ENCODE data around the gene FBXL7.

DNA sequence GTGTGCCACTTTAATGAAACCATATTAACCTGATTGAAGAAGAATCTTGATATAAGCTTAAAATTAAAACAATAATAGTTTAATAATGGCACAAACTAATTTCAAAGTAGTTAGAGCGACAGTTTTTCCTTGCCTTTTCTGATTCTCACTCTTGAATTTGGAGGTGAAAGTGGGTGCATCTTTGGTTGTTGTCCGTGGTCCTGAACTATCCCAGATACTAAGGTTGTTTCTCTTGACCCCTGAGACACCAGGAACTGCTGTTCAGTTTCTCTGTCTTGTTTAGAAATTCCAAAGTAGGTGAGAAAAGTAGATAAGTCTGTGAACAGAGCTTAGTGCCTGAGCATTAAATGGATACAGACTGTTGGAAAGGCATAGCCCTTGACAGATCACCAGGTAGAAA, 274.7 kb downstream of the FBXL7 start:
- TF ChIP-seq, protein P1, sequence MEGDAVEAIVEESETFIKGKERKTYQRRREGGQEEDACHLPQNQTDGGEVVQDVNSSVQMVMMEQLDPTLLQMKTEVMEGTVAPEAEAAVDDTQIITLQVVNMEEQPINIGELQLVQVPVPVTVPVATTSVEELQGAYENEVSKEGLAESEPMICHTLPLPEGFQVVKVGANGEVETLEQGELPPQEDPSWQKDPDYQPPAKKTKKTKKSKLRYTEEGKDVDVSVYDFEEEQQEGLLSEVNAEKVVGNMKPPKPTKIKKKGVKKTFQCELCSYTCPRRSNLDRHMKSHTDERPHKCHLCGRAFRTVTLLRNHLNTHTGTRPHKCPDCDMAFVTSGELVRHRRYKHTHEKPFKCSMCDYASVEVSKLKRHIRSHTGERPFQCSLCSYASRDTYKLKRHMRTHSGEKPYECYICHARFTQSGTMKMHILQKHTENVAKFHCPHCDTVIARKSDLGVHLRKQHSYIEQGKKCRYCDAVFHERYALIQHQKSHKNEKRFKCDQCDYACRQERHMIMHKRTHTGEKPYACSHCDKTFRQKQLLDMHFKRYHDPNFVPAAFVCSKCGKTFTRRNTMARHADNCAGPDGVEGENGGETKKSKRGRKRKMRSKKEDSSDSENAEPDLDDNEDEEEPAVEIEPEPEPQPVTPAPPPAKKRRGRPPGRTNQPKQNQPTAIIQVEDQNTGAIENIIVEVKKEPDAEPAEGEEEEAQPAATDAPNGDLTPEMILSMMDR (IDR thresholded peaks at IDR 0.05; ENCODE audit: low read depth, low read length): no peak
- no peak for TF ChIP-seq EZH2phosphoT487 (IDR thresholded peaks at IDR 0.05; ENCODE audit: low read depth)

Data from OCI-LY3 (cell line).